RWPE1 (cell line): ENCODE data around the gene FOXP2.

Experiments used
- CTCF ChIA-PET: fragments of 350-600 bp; sonication (Branson Sonifier 250); formaldehyde crosslinking; extraction: SDS; loops from one replicate; lab custom pipeline; 2021; lab: Yijun Ruan, JAX
- POLR2A ChIA-PET: fragments of 400-600 bp; formaldehyde crosslinking; extraction: SDS; loops from one replicate; lab custom pipeline; 2020; ENCODE audit warnings: antibody characterized with exemption; ENCODE audit not compliant: low non-redundant PET; lab: Yijun Ruan, JAX
- DNase-seq: peaks from one replicate; pipeline ENCODE4 v3.0.0; 2012; ENCODE audit warnings: low spot score
- H3K27ac ChIP-seq: fragments of 450-650 bp; 2 replicates; pipeline ENCODE4 v1.5.1; 2017
- CTCF ChIP-seq: fragments of 450-650 bp; conservative IDR thresholded peaks from 2 replicates; pipeline ENCODE4 v1.5.1; 2017; ENCODE audit warnings: low read depth, mild to moderate bottlenecking

The FOXP2 gene

GRCh38 chr7:114695182-114695581, 280.6 kb downstream of the FOXP2 start:
- ChIA-PET POLR2A (no interaction called here), CTCF (no interaction called here)
- no peak for DNase-seq
- no peak for TF ChIP-seq CTCF
- no peak overlapping the region for H3K27ac ChIP-seq

GRCh38 chr7:114700247-114700928, 285.8 kb downstream of the FOXP2 start:
- TF ChIP-seq CTCF, result no peak
- CTCF ChIA-PET, result no interaction called here
- POLR2A ChIA-PET, result no interaction called here

GRCh38 chr7:114703677-114704076, 289.1 kb downstream of the FOXP2 start:
- no peak for DNase-seq
- no peak overlapping the region for H3K27ac ChIP-seq
- no peak for TF ChIP-seq CTCF
- POLR2A ChIA-PET, result no interaction called here
- CTCF ChIA-PET, result no interaction called here

More at GRCh38 chr7:114700247-114700928, 285.8 kb downstream of the FOXP2 start:
- no peak for DNase-seq
- H3K27ac ChIP-seq, result no peak overlapping the region

GRCh38 chr7:114708646-114709045, 294.0 kb downstream of the FOXP2 start:
- H3K27ac ChIP-seq, result no peak overlapping the region
- POLR2A ChIA-PET, result no interaction called here
- TF ChIP-seq CTCF, result no peak
- CTCF ChIA-PET, result no interaction called here
- DNase-seq, result no peak

GRCh38 chr7:114710499-114710898, 295.9 kb downstream of the FOXP2 start:
- TF ChIP-seq CTCF, result no peak
- ChIA-PET POLR2A (no interaction called here), CTCF (interaction anchor here (0.8 kb wide), 1 partner anchor 56 kb away, joined by 4 read pairs; no protein-coding TSS in a partner anchor)
- no peak for DNase-seq
- no peak overlapping the region for H3K27ac ChIP-seq

GRCh38 chr7:114711241-114711640, 296.6 kb downstream of the FOXP2 start:
- TF ChIP-seq CTCF, result no peak
- CTCF ChIA-PET, result interaction anchor here (0.8 kb wide), 1 partner anchor 25 kb away, joined by 3 read pairs; no protein-coding TSS in a partner anchor
- no peak overlapping the region for H3K27ac ChIP-seq
- DNase-seq, result no peak
- POLR2A ChIA-PET, result no interaction called here
